Measurements from ENCODE around the gene H3-3A.

DNA sequence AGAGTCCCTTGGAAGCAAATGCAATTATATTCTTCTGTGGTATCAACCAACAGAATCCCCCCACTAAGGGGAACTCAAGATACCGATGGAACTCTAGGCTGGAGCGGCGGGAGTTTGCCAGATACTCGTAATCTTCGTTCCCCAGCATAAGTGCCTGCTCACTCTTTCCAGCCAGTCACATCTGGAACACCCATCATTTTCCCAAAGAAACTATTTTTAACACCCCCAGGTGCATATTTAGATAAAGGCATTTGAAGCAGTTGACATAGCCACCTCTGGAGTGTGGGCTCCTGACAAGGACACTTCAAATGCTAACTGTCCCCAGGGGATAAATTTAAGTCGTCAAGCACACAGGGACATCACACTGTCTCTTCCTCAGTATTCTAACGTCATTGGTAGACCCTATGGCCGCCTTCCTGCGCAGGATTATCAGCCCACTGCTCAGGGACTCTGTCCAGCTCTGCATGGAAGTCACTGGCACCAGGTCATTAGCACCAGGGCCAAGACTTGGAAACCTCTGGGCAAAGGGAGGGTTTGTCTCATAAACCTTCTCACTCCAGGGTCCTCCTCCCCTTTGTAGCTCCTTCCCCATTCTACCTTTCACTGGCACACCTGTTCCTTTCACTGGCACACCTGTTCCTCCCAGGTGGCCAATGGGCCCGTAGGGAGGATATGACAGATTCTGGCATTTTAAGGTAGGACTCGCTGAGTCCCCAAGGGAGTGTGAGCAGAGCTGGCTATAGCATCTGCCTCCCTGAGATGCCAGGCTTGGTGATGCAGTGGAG is 48.8 kb downstream of the H3-3A start:
- TF ChIP-seq, protein P1, sequence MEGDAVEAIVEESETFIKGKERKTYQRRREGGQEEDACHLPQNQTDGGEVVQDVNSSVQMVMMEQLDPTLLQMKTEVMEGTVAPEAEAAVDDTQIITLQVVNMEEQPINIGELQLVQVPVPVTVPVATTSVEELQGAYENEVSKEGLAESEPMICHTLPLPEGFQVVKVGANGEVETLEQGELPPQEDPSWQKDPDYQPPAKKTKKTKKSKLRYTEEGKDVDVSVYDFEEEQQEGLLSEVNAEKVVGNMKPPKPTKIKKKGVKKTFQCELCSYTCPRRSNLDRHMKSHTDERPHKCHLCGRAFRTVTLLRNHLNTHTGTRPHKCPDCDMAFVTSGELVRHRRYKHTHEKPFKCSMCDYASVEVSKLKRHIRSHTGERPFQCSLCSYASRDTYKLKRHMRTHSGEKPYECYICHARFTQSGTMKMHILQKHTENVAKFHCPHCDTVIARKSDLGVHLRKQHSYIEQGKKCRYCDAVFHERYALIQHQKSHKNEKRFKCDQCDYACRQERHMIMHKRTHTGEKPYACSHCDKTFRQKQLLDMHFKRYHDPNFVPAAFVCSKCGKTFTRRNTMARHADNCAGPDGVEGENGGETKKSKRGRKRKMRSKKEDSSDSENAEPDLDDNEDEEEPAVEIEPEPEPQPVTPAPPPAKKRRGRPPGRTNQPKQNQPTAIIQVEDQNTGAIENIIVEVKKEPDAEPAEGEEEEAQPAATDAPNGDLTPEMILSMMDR (IDR thresholded peaks at IDR 0.05) = no peak
- no peak for TF ChIP-seq POLR2A (IDR thresholded peaks at IDR 0.05)
